Stimulated activated CD4-positive, alpha-beta T cell treated with anti-CD3 and anti-CD28 coated beads, TNF-alpha, amount 100 ng/mL, for 4 hours (primary cell): ENCODE results near the gene CPNE7.

Source experiments
- DNase-seq, 3 experiments: peaks; one replicate each; pipeline ENCODE4 v3.0.0-alpha.2; 2020; ENCODE audit warnings: low read depth in 3 of 3

CPNE7 gene

DNA sequence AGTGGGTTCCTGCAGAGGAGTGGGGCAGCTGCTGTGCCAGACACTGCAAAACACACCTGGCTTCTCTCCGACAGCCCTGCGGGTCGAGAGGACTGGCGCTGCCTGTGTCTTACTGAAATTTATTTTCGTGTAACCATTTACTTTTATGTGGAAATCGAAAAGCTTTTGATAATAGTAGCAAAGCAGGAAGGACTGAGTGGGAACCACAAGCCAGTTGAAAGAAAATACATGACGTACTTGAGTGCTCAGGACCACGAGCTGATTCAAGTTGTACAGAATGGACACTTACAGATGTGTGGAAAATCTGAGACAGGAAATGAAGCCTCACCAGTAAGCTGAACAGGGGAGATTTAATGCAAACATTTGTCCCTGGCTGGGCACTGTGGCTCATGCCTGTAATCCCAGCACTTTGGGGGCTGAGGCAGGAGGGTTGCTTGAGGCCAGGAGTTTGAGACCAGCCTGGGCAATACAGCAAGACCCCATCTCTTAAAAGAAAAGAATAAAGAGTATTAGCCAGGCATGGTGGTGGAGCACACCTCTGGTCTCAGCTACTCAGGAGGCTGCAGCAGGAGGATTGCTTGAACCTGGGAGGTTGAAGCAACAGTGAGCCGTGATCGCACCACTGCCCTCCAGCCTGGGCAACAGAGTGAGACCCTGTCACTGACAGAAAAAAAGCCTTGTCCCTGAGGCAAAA is 26.4 kb upstream of the CPNE7 start:
- DNase-seq = no peak

DNA sequence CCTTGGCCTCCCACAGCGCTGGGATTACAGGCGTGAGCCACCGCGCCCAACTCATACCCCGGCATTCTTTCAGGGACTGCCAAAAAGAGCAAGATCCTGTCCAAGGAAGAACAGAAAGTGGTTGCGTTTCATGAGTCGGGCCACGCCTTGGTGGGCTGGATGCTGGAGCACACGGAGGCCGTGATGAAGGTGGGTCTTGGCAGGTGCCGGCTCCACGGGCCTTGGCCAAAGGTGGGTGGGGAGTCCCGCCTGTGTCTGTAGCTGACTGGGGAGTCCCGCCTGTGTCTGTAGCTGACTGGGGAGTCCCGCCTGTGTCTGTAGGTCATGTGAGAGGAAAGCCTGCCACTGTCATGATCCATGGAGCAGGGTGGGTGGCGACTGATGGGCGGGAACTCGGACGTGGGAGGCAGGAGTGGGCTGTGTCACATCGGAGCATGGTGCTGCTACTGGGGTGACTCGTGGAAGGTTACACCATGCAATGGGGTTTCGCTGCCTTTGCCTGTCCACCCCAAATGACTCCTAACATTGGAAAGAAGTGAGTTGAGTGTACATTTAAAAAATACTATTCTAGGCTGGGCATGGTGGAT is 25.0 kb upstream of the CPNE7 start:
- no peak for DNase-seq

DNA sequence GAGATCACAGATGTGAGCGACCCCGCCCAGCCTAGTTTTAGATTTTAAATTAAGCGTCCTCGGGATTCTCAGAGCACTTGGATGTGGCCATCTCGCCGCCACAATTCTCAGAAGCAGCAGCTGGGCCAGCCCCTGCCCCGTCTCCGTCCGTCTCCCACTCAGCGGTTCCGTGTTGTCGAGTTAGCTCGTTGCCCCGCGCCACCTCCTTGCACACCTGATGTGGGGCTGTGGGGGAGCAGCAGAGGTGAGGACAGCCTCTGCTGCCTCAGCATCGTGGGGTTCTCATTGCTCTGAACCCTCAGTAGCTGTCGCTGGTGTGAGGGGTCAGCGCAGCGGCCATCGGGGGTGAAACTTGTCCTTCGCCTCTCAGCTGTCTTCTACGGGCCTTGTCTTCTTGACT is 23.2 kb upstream of the CPNE7 start:
- DNase-seq = no peak

DNA sequence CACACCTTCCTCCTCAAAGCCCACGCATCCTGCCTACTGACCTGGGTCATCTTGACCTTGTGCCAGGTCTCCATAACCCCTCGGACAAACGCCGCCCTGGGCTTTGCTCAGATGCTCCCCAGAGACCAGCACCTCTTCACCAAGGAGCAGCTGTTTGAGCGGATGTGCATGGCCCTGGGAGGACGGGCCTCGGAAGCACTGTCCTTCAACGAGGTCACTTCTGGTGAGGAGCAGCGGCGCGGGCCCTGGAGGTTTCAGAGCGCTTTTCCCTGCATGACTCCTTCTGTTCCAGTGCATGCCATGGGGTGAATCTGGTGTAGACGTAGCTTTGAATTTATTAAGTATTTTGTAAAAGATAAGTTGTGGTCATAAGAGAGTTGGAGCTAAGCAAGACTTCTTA is 22.6 kb upstream of the CPNE7 start:
- no peak for DNase-seq

DNA sequence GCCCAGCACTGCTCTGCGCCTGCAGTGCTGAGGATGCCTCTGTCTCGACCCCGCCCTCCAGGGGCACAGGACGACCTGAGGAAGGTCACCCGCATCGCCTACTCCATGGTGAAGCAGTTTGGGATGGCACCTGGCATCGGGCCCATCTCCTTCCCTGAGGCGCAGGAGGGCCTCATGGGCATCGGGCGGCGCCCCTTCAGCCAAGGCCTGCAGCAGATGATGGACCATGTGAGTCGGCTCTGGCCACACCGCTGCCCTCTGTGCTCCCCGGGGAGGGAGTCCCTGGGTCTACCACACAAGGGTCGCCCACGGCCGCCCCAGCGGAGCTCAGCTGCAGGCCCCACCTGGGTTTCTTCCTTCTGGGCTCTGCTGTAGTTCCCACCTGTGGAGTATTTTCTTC is 21.8 kb upstream of the CPNE7 start:
- DNase-seq = no peak

DNA sequence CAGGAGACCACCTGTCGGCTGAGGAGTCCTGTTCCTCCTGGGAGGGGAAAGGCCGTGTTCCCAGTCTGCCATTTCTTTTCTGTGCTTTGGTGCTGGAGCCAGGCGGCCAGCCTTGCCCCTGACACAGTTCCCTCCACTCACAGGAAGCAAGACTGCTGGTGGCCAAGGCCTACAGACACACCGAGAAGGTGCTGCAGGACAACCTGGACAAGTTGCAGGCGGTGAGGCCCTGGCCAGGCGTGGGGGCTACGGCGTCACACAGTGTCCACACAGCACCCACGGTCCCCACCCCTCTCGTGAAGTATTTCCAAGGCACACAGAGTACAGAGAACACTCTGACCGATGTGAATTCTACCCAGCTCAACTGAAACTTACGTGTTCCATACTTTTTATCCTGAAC is 21.2 kb upstream of the CPNE7 start:
- DNase-seq = no peak

DNA sequence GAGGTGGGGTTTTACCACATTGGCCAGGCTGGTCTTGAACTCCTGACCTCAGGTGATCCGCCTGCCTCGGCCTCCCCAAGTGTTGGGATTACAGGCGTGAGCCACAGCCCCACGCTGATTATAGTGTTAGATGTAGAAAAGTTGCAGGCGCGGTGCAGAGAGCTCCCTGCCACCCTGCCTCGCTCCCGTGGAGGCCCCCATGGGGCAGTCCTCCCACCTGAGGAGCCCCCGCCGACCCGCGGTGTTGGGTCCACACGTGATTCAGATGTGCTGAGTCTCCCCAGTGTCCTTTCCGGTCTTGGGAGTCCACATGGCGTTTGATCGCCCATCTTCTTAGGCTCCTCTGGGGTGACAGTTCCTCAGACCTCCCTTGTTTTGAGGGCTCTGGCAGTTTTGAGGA is 20.3 kb upstream of the CPNE7 start:
- DNase-seq = no peak

DNA sequence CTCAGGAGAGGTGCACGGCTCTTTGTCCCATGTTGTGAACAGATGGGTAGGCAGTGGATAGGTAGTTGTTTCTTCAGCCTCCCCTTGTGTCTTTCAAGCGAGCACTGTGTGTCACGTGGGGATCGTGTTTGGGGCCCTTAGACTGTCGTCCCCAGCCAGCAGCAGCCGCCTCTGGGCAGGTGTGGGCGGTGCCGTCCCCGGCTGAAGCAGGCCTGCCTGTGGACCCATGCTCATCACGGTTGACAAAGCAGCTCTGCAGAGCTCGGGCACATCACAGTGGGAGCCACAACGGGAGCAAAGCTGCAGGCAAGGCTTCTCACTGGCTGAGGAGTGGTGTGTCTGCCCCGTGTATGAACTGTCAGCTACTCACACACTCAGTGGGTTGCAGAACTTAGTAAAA is 19.8 kb upstream of the CPNE7 start:
- DNase-seq = no peak

DNA sequence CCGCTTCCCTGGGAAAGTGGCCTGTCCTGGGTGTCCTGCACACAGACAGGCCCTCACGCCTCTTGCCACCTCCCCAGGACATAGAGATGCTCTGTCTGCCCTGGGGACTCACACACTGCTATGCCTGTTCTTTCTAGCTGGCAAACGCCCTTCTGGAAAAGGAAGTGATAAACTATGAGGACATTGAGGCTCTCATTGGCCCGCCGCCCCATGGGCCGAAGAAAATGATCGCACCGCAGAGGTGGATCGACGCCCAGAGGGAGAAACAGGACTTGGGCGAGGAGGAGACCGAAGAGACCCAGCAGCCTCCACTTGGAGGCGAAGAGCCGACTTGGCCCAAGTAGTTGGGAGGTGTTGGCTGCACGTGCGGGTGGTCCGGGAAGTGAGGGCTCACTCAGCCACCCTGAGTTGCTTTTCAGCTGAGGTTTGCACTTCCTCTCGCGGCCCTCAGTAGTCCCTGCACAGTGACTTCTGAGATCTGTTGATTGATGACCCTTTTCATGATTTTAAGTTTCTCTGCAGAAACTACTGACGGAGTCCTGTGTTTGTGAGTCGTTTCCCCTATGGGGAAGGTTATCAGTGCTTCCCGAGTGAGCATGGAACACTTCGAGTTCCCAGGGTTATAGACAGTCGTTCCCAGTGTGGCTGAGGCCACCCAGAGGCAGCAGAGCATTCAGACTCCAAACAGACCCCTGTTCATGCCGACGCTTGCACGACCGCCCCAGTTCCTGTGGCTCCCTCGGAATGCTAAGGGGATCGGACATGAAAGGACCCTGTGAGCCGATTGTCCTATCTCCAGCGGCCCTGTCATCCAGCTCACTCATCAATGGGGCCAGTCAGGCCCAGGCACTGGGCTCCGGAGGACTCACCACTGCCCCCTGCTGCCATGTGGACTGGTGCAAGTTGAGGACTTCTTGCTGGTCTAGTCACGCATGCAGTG is 18.5 kb upstream of the CPNE7 start:
- DNase-seq = peak; percentile 66 to 73 (median 67)

DNA sequence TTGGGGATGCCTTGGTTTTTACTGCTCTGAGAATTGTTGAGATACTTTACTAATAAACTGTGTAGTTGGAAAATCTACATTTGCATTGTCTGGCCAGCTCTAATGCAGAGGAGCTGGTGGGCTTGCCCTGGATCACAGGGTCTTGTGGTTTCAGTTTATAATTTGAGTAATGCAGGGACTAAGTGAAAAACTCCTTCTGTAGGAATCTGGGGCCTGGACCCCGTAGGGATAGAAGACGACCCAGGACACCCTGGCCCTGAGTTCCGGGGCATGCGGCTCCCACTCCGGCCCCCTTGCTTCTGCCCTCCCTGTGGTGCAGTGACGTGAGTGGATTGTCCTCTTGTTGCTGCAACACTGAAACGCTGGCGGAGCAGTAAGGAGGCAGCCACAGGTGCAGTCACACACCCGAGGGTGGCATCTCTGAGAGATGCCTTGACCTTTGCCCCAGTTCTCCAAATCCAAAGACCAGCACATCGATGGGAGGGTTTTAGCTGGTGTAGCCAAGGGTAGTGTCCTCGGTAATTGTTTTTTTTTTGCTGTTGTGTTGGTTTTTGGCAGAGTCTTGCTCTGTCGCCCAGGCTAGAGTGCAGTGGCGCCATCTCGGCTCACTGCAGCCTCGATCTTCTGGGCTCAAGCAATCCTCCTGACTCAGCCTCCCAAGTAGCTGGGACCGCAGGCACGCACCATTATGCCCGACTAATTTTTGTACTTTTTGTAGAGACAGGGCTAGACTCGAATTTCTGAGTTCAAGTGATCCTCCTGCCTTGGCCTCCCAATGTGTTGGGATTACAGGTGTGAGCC is 17.7 kb upstream of the CPNE7 start:
- no peak for DNase-seq

DNA sequence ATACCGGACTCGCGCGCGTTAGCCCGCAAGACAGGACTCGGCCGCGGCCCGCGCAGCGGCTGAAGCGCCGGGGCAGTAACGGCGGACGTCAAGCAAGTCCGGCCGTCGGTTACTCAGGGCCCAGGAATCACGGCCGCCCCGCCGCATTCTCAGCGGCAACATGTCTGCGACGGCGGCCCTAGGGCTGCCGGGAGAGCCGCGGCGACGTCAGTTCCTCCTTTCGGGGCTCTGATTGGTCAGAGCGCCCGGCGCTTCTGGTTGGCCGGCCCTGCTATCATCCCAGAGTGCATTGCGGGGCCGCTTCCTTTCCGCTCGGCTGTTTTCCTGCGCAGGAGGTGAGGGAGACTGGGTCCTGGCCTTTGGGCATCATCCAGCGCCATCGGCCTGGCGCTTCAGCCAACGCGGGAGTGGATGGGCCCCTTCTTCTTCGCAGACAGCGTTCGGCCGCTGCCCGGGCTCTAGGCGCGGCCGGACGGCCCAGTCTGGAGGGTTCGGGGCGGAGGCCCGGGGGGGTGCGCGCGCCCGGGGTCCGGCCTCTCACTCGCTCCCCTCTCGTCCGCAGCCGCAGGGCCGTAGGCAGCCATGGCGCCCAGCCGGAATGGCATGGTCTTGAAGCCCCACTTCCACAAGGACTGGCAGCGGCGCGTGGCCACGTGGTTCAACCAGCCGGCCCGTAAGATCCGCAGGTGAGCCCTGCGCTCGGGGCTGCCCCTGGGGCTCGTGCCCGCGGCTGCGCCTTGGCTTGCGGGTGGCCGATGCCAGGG is 15.0 kb upstream of the CPNE7 start, which contains the start of gene RPL13:
TSS of gene RPL13 (plus strand) at position 305 of the 764 bp plus-strand sequence. CDS start at position 583, 278 bp downstream.
- DNase-seq = peak; percentile 83 to 86 (median 86)

DNA sequence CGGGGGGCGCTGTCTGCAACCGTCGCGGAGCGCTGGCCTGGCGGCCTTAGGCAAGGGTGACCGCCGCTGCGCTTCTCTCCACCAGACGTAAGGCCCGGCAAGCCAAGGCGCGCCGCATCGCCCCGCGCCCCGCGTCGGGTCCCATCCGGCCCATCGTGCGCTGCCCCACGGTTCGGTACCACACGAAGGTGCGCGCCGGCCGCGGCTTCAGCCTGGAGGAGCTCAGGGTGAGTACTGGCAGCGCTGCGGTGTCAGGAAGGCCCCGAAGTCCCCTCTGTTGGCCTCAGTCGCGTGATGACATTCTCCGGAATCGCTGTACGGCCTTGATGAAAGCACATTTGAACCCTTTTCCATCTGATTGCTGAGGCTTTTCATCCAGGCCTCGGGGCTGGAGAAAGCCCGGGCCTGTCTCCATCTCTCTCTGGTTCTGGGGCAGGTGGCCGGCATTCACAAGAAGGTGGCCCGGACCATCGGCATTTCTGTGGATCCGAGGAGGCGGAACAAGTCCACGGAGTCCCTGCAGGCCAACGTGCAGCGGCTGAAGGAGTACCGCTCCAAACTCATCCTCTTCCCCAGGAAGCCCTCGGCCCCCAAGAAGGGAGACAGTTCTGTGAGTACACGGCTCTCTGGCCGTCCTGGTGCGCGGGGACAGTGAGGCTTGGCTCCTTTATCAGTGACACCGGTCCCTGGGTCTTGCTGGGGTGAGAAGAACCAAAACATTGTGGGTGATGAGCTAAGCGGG is 14.2 kb upstream of the CPNE7 start:
- no peak for DNase-seq

DNA sequence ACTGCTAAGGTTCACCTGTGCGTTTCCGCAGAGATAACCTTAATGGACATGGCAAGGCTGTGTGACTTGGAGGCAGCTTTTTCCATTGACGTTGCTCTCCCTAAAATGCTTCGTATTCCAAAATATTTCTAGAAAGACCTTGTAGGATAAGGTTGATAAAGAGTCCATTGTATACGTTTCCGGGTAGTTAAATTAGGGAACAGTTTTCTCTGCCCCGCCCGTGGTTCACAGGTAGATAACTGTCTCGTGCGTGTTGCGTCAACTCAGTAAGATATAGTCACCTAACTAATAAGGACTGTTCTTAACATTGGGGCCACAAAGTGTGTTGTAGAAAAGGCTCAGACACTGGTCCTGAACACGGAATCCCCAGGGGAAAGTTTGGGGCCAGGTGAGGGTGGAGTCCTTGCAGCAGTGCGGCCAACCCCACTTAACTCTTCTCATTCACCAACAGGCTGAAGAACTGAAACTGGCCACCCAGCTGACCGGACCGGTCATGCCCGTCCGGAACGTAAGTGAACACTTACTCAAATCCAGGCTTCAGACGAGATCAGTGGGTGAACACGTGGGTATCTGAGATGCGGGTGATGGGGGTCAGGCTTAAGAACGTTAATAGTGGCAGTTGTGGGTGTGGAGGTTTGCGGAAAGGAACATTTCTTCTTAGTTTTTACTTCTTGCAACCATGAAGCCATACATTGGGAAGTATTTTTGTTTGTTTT is 13.5 kb upstream of the CPNE7 start:
- no peak for DNase-seq

DNA sequence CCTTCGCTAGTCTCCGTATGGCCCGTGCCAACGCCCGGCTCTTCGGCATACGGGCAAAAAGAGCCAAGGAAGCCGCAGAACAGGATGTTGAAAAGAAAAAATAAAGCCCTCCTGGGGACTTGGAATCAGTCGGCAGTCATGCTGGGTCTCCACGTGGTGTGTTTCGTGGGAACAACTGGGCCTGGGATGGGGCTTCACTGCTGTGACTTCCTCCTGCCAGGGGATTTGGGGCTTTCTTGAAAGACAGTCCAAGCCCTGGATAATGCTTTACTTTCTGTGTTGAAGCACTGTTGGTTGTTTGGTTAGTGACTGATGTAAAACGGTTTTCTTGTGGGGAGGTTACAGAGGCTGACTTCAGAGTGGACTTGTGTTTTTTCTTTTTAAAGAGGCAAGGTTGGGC is 12.6 kb upstream of the CPNE7 start:
- DNase-seq = no peak

DNA sequence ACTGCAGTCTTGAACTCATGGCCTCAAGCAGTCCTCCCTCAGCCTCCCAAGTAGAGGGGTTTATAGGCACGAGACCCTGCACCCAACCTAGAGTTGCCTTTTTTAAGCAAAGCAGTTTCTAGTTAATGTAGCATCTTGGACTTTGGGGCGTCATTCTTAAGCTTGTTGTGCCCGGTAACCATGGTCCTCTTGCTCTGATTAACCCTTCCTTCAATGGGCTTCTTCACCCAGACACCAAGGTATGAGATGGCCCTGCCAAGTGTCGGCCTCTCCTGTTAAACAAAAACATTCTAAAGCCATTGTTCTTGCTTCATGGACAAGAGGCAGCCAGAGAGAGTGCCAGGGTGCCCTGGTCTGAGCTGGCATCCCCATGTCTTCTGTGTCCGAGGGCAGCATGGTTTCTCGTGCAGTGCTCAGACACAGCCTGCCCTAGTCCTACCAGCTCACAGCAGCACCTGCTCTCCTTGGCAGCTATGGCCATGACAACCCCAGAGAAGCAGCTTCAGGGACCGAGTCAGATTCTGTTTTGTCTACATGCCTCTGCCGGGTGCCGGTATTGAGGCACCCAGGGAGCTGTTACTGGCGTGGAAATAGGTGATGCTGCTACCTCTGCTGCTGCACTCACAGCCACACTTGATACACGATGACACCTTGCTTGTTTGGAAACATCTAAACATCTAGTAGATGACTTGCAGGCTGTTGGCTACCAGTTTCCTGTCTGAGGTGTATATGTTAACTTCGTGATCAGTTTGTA is 11.7 kb upstream of the CPNE7 start:
- DNase-seq = no peak

DNA sequence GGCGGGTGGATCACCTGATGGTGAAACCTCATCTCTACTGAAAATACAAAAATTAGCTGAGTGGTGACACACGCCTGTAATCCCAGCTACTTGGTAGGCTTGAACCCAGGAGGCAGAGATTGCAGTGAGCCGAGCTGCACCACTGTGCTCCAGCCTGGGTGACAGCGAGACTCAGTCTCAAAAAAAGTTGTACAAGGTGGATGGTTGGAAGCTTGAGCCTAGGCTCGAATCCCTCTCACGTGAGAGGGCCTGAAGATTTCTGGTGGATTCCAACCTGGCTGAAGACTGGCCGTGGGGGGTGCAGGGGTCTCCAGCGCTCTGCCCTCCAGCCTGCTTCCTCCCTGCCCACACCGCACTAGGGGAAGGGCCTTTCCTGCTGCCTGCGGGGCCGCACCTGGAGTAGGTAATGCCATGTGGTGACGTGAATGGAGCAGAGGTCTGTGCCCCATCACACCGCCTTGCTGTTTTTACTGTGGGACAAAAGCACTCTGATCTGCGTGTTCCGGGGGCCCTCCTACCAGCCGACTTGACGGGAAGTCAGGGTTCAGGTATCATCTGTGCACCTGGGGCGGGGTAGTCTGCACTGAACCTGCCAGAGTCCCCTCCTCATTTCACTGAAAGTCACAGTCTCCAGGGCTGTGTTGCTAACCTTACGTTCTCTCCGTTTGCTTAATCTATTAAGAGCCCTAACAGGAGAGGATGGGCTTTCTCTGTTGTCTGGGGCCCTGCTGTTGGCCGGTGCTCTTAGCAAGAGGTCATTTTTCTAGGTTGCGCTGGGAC is 10.9 kb upstream of the CPNE7 start:
- DNase-seq = no peak

DNA sequence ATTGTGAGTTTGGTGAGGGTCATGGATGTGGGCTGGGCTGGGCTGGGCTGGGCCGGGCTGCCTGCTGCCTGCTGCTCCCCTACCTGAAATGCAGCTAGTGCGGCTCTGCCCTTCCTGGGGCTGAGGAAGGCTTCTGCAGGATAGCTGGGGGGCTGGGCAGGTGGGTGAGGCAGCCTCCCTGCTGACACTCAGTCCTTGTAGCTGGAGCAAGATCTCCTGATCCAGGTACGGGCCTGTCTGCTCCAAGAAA is 10.4 kb upstream of the CPNE7 start:
- DNase-seq = peak in 1 of 3 experiments; percentile 23
